Suprapubic skin (tissue), 4 donors: ENCODE data around the gene FAM161A.

ENCODE experiments used
- CTCF ChIP-seq, 2 donors: fragments of 200-600 bp in 1 of 2; fragments of 450-650 bp in 1 of 2; sonication (generic) in 1 of 2; IDR thresholded peaks; one replicate each; pipeline ENCODE4 v1.5.1; 2016 to 2019; ENCODE audit warnings: antibody characterized with exemption in 2 of 2, mild to moderate bottlenecking in 1 of 2, moderate library complexity in 1 of 2
- EP300 ChIP-seq: sonication (generic); formaldehyde crosslinking; IDR thresholded peaks from one replicate; pipeline ENCODE4 v1.6.1; 2017; ENCODE audit warnings: antibody characterized with exemption
- POLR2A ChIP-seq, 2 donors: fragments of 450-650 bp; IDR thresholded peaks; one replicate each; pipeline ENCODE4 v1.6.1; 2017; ENCODE audit warnings: antibody characterized with exemption in 2 of 2, mild to moderate bottlenecking in 2 of 2, moderate library complexity in 2 of 2
- POLR2AphosphoS5 ChIP-seq, 3 donors: sonication (generic); formaldehyde crosslinking; IDR thresholded peaks; one replicate each; pipeline ENCODE4 v1.6.1; 2017; ENCODE audit warnings: antibody characterized with exemption in 3 of 3

GRCh38 chr2:61855318-61855613 lies 1.4 kb upstream of the FAM161A start:
- no peak for TF ChIP-seq POLR2A (IDR thresholded peaks at IDR 0.05)
- no peak for TF ChIP-seq CTCF (IDR thresholded peaks at IDR 0.05)
- no peak for TF ChIP-seq EP300
- no peak for TF ChIP-seq POLR2AphosphoS5 (IDR thresholded peaks at IDR 0.05)
